ENCODE data around the gene MTR.

GRCh38 chr1:236821091-236821627 lies 26.1 kb downstream of the MTR start:
- TF ChIP-seq CTCF (IDR thresholded peaks at IDR 0.05; ENCODE audit: low read length), result no peak
- no peak for TF ChIP-seq EZH2 (IDR thresholded peaks at IDR 0.05; ENCODE audit: borderline replicate concordance, low read length)
